Thyroid gland (tissue), 4 donors: ENCODE measurements around the gene IMPA2. TPM values are rescaled to one million over a fixed set of nuclear protein-coding genes. Genes with fewer than 3 reads are reported as not detected.
A peak's percentile ranks its signal among the peaks of the same experiment; 100 is the strongest.
"Not testable (repeated sequence)": the region's sequence is repeated elsewhere in the genome, so short reads cannot be mapped to it uniquely, and the experiment has no call there.

Experiments
- DNase-seq, 2 donors: peaks; one replicate each; pipeline ENCODE4 v3.0.0-alpha.2; 2019
- H3K27ac ChIP-seq, 3 donors: fragments of 200-600 bp; sonication (generic); 1 replicate in 2 of 3; 2 replicates in 1 of 3; pipeline ENCODE4 v1.5.1; 2016 to 2019; ENCODE audit warnings: mild to moderate bottlenecking in 1 of 3, moderate library complexity in 1 of 3
- H3K27me3 ChIP-seq: fragments of 200-600 bp; sonication (generic); one replicate; pipeline ENCODE4 v1.5.1; 2019
- H3K36me3 ChIP-seq, 2 donors: fragments of 200-600 bp; sonication (generic); one replicate each; pipeline ENCODE4 v1.5.1; 2016 to 2019
- H3K4me1 ChIP-seq, 2 donors: fragments of 200-600 bp; sonication (generic); one replicate each; pipeline ENCODE4 v1.5.1; 2017 to 2019
- H3K4me3 ChIP-seq, 3 donors: fragments of 200-600 bp; sonication (generic); replicated peaks in 1 of 3; 1 replicate in 2 of 3; 2 replicates in 1 of 3; pipeline ENCODE4 v1.5.1; 2016; ENCODE audit warnings: mild to moderate bottlenecking in 1 of 3
- H3K9me3 ChIP-seq: fragments of 200-600 bp; sonication (generic); one replicate; pipeline ENCODE4 v1.5.1; 2017
- POLR2A ChIP-seq, 2 donors: fragments of 450-650 bp; IDR thresholded peaks; one replicate each; pipeline ENCODE4 v1.6.1; 2017; ENCODE audit warnings: antibody characterized with exemption in 2 of 2, mild to moderate bottlenecking in 2 of 2, moderate library complexity in 1 of 2
- WGBS, 2 donors: methylation state at CpG; one replicate each; pipeline ENCODE4 v1.1.5; 2017; 5-methylcytosine and 5-hydroxymethylcytosine counted together
- intact Hi-C: fragments of 100-400 bp; cut with DNase I; formaldehyde crosslinking; loops from one replicate; pipeline ENCODE4 v1.15.1; 2023
- total RNA-seq, 4 donors: library from RNA; depleted of rRNA; stranded (reverse); fragments of >200 nt; gene quantifications; one replicate each; pipeline ENCODE4 v1.2.3, GENCODE V29; 2016
- TF ChIP-seq, protein P1 (sequence below), 6 experiments: fragments of 200-600 bp in 3 of 6; fragments of 450-650 bp in 3 of 6; sonication (generic) in 3 of 6; IDR thresholded peaks; one replicate each; pipeline ENCODE4 v1.5.1; 2016 to 2019; ENCODE audit warnings: antibody characterized with exemption in 6 of 6, mild to moderate bottlenecking in 2 of 6, inconsistent platforms in 1 of 6, moderate library complexity in 1 of 6

IMPA2 gene
- total RNA-seq, 4 donors from 2014 or later, result 42.5 to 75.8 (median 54.3) TPM

DNA sequence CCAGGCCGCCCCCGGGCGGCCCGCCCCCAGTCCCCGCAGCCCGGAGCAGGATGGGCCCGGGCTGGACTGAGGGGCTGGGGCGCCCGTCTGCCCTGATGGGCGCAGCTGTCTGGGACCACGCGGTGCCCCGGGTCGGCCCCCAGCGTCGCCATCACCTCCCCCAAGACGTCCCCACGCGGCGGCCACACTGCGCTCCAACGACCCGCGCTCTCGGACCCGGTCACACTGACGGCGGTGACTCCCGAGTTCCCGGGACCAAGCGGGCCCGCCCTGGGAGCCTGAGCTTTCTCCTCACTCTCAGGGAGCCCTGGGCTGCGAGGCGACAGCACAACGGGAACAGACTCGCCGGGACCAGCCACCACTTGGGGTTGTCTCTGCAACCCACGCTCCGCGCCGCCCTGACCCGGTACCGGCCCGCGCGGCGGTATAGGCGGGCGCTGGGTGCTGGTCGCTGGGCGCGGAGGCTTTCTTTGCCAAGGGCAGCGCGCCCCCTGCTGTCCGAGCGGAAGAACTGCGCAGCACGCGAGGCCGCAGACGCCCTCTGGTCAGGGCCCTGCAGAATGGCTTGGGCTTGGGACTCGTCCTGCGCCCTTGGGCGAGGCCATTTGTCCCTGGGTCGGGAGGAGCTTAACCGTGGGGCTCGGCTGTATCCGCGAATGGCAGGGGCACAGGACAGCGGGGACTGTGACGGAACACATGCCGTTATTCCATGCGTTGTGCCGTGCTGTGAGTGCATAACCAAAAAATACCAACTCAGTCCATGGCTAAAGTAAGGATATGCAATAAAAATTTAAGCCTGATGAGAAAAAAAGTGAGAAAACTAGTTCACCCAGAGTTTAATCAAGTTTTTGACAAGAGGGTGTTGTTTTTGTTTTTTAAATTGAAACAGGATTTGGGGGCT is 57.6 kb downstream of the IMPA2 start:
- TF ChIP-seq, protein P1, sequence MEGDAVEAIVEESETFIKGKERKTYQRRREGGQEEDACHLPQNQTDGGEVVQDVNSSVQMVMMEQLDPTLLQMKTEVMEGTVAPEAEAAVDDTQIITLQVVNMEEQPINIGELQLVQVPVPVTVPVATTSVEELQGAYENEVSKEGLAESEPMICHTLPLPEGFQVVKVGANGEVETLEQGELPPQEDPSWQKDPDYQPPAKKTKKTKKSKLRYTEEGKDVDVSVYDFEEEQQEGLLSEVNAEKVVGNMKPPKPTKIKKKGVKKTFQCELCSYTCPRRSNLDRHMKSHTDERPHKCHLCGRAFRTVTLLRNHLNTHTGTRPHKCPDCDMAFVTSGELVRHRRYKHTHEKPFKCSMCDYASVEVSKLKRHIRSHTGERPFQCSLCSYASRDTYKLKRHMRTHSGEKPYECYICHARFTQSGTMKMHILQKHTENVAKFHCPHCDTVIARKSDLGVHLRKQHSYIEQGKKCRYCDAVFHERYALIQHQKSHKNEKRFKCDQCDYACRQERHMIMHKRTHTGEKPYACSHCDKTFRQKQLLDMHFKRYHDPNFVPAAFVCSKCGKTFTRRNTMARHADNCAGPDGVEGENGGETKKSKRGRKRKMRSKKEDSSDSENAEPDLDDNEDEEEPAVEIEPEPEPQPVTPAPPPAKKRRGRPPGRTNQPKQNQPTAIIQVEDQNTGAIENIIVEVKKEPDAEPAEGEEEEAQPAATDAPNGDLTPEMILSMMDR (IDR thresholded peaks at IDR 0.05), result peak; percentile 87 to 99 (median 98)
- peak in 1 of 2 donors; percentile 14 for TF ChIP-seq POLR2A (IDR thresholded peaks at IDR 0.05)
- peaks cover 7 to 9% of the 10 kb centered on the region in 2 donors for H3K4me1 ChIP-seq
- 11 to 16% methylated on average over 5 to 16 of the region's 74 CpGs for WGBS, 2 donors
- H3K27ac ChIP-seq, result peak overlapping the region in 1 of 3 donors; percentile 20
- intact Hi-C loops, result loop anchor here (5.0 kb wide), 2 partner anchors 42 to 102 kb away; no protein-coding TSS in a partner anchor
- H3K4me3 ChIP-seq, result peak overlapping the region in 1 of 3 donors; percentile 23
- H3K27me3 ChIP-seq, result no peaks in the 10 kb centered on the region
- H3K9me3 ChIP-seq, result no peaks in the 10 kb centered on the region
- peak; percentile 83 to 84 for DNase-seq
- no peaks in the 10 kb centered on the region for H3K36me3 ChIP-seq

- WGBS, 2 donors, result 67 to 73% methylated on average over 6 of the region's 6 CpGs
- not testable (repeated sequence) for H3K9me3 ChIP-seq, DNase-seq, H3K27me3 ChIP-seq, H3K27ac ChIP-seq, H3K4me1 ChIP-seq, H3K4me3 ChIP-seq, H3K36me3 ChIP-seq
- intact Hi-C loops, result loop anchor here (5.0 kb wide), 2 partner anchors 42 to 102 kb away; no protein-coding TSS in a partner anchor
Observed at GRCh38 chr18:12039540-12039930, 58.2 kb downstream of the IMPA2 start.

GRCh38 chr18:12041561-12041960 is 60.3 kb downstream of the IMPA2 start:
- intact Hi-C loops, result no loop called here
- Histone ChIP-seq H3K27me3 (no peaks in the 10 kb centered on the region), H3K4me1 (peaks cover 5 to 9% of the 10 kb centered on the region in 2 donors), H3K4me3 (no peak overlapping the region), H3K27ac (no peak overlapping the region), H3K9me3 (no peaks in the 10 kb centered on the region), H3K36me3 (no peaks in the 10 kb centered on the region)
- no peak for DNase-seq
- TF ChIP-seq POLR2A (IDR thresholded peaks at IDR 0.05), result no peak
- TF ChIP-seq, protein P1 (IDR thresholded peaks at IDR 0.05), result no peak
- 59 to 69% methylated on average over 5 of the region's 5 CpGs for WGBS, 2 donors

DNA sequence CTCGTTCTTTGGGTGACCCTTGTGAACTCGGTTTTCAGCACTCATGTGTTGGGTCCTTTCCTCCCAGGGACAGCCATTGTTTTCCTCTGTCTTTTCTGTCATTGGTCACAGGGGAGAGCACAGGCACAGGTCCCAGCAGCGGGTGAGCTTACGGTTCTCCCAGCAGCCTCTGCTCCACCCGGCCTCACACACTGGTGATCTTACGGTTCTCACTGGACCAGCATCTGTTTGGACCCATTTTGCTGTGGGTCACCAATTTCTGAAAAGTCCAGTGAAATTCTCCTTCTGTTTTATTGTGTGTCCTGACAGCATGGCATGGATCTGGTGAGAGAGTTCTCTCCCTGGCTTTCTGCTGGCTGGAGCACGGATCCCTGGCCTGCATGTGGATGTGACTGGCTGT is 62.5 kb downstream of the IMPA2 start:
- intact Hi-C loops, result no loop called here
- 78% methylated on average over 7 of the region's 7 CpGs for WGBS, 2 donors
- H3K4me3 ChIP-seq, result no peak overlapping the region

GRCh38 chr18:12044591-12044990 is 63.3 kb downstream of the IMPA2 start:
- Histone ChIP-seq H3K36me3 (no peaks in the 10 kb centered on the region), H3K9me3 (no peaks in the 10 kb centered on the region), H3K4me3 (no peak overlapping the region), H3K27me3 (no peaks in the 10 kb centered on the region), H3K4me1 (peaks cover under 1 to 12% of the 10 kb centered on the region in 2 donors), H3K27ac (no peak overlapping the region)
- 73 to 88% methylated on average over 5 of the region's 5 CpGs for WGBS, 2 donors
- DNase-seq, result no peak
- TF ChIP-seq, protein P1 (IDR thresholded peaks at IDR 0.05), result no peak
- TF ChIP-seq POLR2A (IDR thresholded peaks at IDR 0.05), result no peak
- intact Hi-C loops, result no loop called here

More for the DNA sequence above, 62.5 kb downstream of the IMPA2 start:
- Histone ChIP-seq H3K4me1 (peaks cover 0 to 4% of the 10 kb centered on the region in 2 donors), H3K27ac (no peak overlapping the region), H3K27me3 (no peaks in the 10 kb centered on the region), H3K36me3 (no peaks in the 10 kb centered on the region), H3K9me3 (no peaks in the 10 kb centered on the region)
- no peak for DNase-seq
- TF ChIP-seq, protein P1 (IDR thresholded peaks at IDR 0.05), result no peak
- no peak for TF ChIP-seq POLR2A (IDR thresholded peaks at IDR 0.05)
